Lower leg skin (tissue), 3 donors: Measurements from ENCODE around the gene BCAR3.

ENCODE experiments used
- POLR2A ChIP-seq, 2 donors: fragments of 450-650 bp; IDR thresholded peaks; one replicate each; pipeline ENCODE4 v1.6.1; 2016 to 2017; ENCODE audit warnings: antibody characterized with exemption in 2 of 2, mild to moderate bottlenecking in 1 of 2, moderate library complexity in 1 of 2
- TF ChIP-seq, protein P1 (sequence below), 3 donors: fragments of 450-650 bp; IDR thresholded peaks; one replicate each; pipeline ENCODE4 v1.5.1; 2016; ENCODE audit warnings: antibody characterized with exemption in 3 of 3, mild to moderate bottlenecking in 3 of 3, moderate library complexity in 2 of 3

GRCh38 chr1:93702111-93702827 lies 20.6 kb upstream of the BCAR3 start:
- TF ChIP-seq, protein P1, sequence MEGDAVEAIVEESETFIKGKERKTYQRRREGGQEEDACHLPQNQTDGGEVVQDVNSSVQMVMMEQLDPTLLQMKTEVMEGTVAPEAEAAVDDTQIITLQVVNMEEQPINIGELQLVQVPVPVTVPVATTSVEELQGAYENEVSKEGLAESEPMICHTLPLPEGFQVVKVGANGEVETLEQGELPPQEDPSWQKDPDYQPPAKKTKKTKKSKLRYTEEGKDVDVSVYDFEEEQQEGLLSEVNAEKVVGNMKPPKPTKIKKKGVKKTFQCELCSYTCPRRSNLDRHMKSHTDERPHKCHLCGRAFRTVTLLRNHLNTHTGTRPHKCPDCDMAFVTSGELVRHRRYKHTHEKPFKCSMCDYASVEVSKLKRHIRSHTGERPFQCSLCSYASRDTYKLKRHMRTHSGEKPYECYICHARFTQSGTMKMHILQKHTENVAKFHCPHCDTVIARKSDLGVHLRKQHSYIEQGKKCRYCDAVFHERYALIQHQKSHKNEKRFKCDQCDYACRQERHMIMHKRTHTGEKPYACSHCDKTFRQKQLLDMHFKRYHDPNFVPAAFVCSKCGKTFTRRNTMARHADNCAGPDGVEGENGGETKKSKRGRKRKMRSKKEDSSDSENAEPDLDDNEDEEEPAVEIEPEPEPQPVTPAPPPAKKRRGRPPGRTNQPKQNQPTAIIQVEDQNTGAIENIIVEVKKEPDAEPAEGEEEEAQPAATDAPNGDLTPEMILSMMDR (IDR thresholded peaks at IDR 0.05), result no peak
- TF ChIP-seq POLR2A (IDR thresholded peaks at IDR 0.05), result no peak
